HEK293 (cell line): Measurements from ENCODE around the gene CISD2.

Experiments used
- GLI4 ChIP-seq: fragments of 450-650 bp; formaldehyde crosslinking; IDR thresholded peaks from 2 replicates; pipeline ENCODE4 v1.5.1; 2016; ENCODE audit warnings: missing biosample characterization, missing genetic modification characterization
- GLIS1 ChIP-seq: fragments of 450-650 bp; formaldehyde crosslinking; IDR thresholded peaks from 2 replicates; pipeline ENCODE4 v1.5.1; 2016; ENCODE audit warnings: missing biosample characterization, missing genetic modification characterization
- KLF16 ChIP-seq: fragments of 450-650 bp; formaldehyde crosslinking; IDR thresholded peaks from 2 replicates; pipeline ENCODE4 v1.5.1; 2017; ENCODE audit warnings: missing biosample characterization, missing genetic modification characterization
- MZF1 ChIP-seq: fragments of 450-650 bp; formaldehyde crosslinking; IDR thresholded peaks from 2 replicates; pipeline ENCODE4 v1.5.1; 2017; ENCODE audit warnings: missing biosample characterization, missing genetic modification characterization, borderline replicate concordance
- REPIN1 ChIP-seq: fragments of 450-650 bp; formaldehyde crosslinking; IDR thresholded peaks from 2 replicates; pipeline ENCODE4 v1.5.1; 2017; ENCODE audit warnings: missing biosample characterization, missing genetic modification characterization, low read depth
- SCRT1 ChIP-seq: fragments of 450-650 bp; formaldehyde crosslinking; IDR thresholded peaks from 2 replicates; pipeline ENCODE4 v1.5.1; 2016; ENCODE audit warnings: missing biosample characterization, missing genetic modification characterization, borderline replicate concordance
- SP2 ChIP-seq: fragments of 450-650 bp; formaldehyde crosslinking; IDR thresholded peaks from 2 replicates; pipeline ENCODE4 v1.5.1; 2016; ENCODE audit warnings: missing biosample characterization, missing genetic modification characterization
- ZBTB7A ChIP-seq: fragments of 450-650 bp; formaldehyde crosslinking; IDR thresholded peaks from 2 replicates; pipeline ENCODE4 v1.5.1; 2016; ENCODE audit warnings: low read depth, missing biosample characterization, missing genetic modification characterization
- ZNF112 ChIP-seq: fragments of 450-650 bp; formaldehyde crosslinking; IDR thresholded peaks from 2 replicates; pipeline ENCODE4 v1.5.0; 2017; ENCODE audit warnings: missing biosample characterization, missing genetic modification characterization
- ZNF132 ChIP-seq: fragments of 450-650 bp; formaldehyde crosslinking; IDR thresholded peaks from 2 replicates; pipeline ENCODE4 v1.5.1; 2017; ENCODE audit warnings: missing biosample characterization, missing genetic modification characterization, borderline replicate concordance
- ZNF19 ChIP-seq: fragments of 450-650 bp; formaldehyde crosslinking; IDR thresholded peaks from 2 replicates; pipeline ENCODE4; 2016; ENCODE audit warnings: missing biosample characterization, missing genetic modification characterization, low read depth
- ZNF211 ChIP-seq: fragments of 450-650 bp; formaldehyde crosslinking; IDR thresholded peaks from 2 replicates; pipeline ENCODE4 v1.5.1; 2016; ENCODE audit warnings: low read depth, missing biosample characterization, missing genetic modification characterization
- ZNF366 ChIP-seq: fragments of 450-650 bp; formaldehyde crosslinking; conservative IDR thresholded peaks from 2 replicates; pipeline ENCODE4 v1.5.1; 2016; ENCODE audit warnings: missing biosample characterization, missing genetic modification characterization
- ZNF548 ChIP-seq: fragments of 450-650 bp; formaldehyde crosslinking; IDR thresholded peaks from 2 replicates; pipeline ENCODE4 v1.5.1; 2016; ENCODE audit warnings: missing biosample characterization, missing genetic modification characterization
- ZNF549 ChIP-seq: fragments of 450-650 bp; IDR thresholded peaks from 2 replicates; pipeline ENCODE4 v1.5.1; 2018; ENCODE audit warnings: missing biosample characterization, missing genetic modification characterization, mild to moderate bottlenecking, inconsistent platforms, moderate library complexity
- ZNF654 ChIP-seq: fragments of 450-650 bp; formaldehyde crosslinking; IDR thresholded peaks from 2 replicates; pipeline ENCODE4 v1.5.1; 2016; ENCODE audit warnings: low read depth, missing biosample characterization, missing genetic modification characterization
- ZNF830 ChIP-seq: fragments of 450-650 bp; IDR thresholded peaks from 2 replicates; pipeline ENCODE4 v1.5.0; 2018; ENCODE audit warnings: missing biosample characterization, missing genetic modification characterization, low read depth, mild to moderate bottlenecking, moderate library complexity
- ZSCAN16 ChIP-seq: fragments of 450-650 bp; formaldehyde crosslinking; IDR thresholded peaks from 2 replicates; pipeline ENCODE4 v1.5.1; 2016; ENCODE audit warnings: missing biosample characterization, missing genetic modification characterization
- ZXDB ChIP-seq: fragments of 450-650 bp; formaldehyde crosslinking; IDR thresholded peaks from 2 replicates; pipeline ENCODE4 v1.5.1; 2016; ENCODE audit warnings: missing biosample characterization, missing genetic modification characterization
- TF ChIP-seq, protein P1 (sequence below): fragments of 450-650 bp; formaldehyde crosslinking; conservative IDR thresholded peaks from 2 replicates; pipeline ENCODE4 v1.5.1; 2016; ENCODE audit warnings: low read depth, missing biosample characterization, missing genetic modification characterization
- TF ChIP-seq, protein P2 (sequence below): fragments of 450-650 bp; formaldehyde crosslinking; IDR thresholded peaks from 2 replicates; pipeline ENCODE4 v1.5.0; 2017; ENCODE audit warnings: missing biosample characterization, missing genetic modification characterization, borderline replicate concordance
- TF ChIP-seq, protein P3 (sequence below): sonication (generic); formaldehyde crosslinking; IDR thresholded peaks from 2 replicates; pipeline ENCODE4 v1.8.1; 2022; ENCODE audit warnings: mild to moderate bottlenecking, moderate library complexity, missing genetic modification reagents
- TF ChIP-seq, protein P4 (sequence below): fragments of 450-650 bp; formaldehyde crosslinking; IDR thresholded peaks from 2 replicates; pipeline ENCODE4 v1.5.1; 2016; ENCODE audit warnings: missing biosample characterization, missing genetic modification characterization
- TF ChIP-seq, protein P5 (sequence below): fragments of 450-650 bp; formaldehyde crosslinking; IDR thresholded peaks from 2 replicates; pipeline ENCODE4 v1.5.1; 2016; ENCODE audit warnings: missing biosample characterization, missing genetic modification characterization
- TF ChIP-seq, protein P6 (sequence below): fragments of 450-650 bp; formaldehyde crosslinking; IDR thresholded peaks from 2 replicates; pipeline ENCODE4 v1.5.1; 2016; ENCODE audit warnings: missing biosample characterization, missing genetic modification characterization

Gene CISD2

DNA sequence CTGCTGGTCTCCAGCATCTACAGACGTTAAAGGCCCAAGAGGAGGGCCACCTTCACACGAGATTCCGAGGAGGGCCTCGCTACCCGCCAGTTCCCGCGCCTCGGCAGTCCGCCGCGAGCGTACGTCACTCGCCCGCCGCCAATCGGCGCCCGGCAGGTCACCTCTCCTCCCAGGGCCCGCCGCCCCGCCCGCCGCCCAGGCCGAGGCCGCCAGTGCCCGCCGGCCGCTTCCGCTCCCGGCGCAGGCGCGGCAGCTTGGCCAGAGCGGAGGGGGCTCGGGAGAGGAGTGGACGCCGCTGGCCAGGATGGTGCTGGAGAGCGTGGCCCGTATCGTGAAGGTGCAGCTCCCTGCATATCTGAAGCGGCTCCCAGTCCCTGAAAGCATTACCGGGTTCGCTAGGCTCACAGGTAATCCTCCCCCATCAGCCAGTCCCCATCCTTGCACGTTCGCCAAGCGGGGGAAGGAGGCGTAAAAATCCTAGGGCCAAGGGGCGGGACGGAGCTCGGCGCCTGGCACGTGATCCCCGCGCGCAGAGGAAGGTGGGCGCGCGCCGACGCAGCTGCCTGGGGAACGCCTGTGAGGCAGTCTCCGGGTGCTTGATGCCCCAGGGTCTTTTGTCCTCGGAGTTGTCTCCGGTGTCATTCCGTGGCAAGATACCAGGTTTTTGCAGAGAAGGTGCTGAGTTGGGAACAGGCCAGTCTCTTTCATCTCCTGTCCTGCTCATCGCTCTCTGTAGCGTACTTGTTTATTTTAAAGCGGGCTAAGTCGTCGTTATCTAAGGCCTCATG is at the start of gene CISD2 (continued):
- TF ChIP-seq, protein P1, sequence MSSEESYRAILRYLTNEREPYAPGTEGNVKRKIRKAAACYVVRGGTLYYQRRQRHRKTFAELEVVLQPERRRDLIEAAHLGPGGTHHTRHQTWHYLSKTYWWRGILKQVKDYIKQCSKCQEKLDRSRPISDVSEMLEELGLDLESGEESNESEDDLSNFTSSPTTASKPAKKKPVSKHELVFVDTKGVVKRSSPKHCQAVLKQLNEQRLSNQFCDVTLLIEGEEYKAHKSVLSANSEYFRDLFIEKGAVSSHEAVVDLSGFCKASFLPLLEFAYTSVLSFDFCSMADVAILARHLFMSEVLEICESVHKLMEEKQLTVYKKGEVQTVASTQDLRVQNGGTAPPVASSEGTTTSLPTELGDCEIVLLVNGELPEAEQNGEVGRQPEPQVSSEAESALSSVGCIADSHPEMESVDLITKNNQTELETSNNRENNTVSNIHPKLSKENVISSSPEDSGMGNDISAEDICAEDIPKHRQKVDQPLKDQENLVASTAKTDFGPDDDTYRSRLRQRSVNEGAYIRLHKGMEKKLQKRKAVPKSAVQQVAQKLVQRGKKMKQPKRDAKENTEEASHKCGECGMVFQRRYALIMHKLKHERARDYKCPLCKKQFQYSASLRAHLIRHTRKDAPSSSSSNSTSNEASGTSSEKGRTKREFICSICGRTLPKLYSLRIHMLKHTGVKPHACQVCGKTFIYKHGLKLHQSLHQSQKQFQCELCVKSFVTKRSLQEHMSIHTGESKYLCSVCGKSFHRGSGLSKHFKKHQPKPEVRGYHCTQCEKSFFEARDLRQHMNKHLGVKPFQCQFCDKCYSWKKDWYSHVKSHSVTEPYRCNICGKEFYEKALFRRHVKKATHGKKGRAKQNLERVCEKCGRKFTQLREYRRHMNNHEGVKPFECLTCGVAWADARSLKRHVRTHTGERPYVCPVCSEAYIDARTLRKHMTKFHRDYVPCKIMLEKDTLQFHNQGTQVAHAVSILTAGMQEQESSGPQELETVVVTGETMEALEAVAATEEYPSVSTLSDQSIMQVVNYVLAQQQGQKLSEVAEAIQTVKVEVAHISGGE (tag by site-specific recombination), result 0 out of 2 replicates have a peak, but pooled peaks have one; percentile 19
- TF ChIP-seq ZNF654 (tag by site-specific recombination) (no peak), GLIS1 (tag by site-specific recombination) (no peak; the same call in 1 of the 2 replicates), ZNF549 (tag by site-specific recombination) (peak; percentile 64; the same call in 1 of the 2 replicates), SCRT1 (no peak), KLF16 (peak; percentile 64), ZNF830 (tag by site-specific recombination) (no peak), ZNF19 (tag by site-specific recombination) (no peak), ZNF112 (tag by site-specific recombination) (no peak), SP2 (tag by site-specific recombination) (peak; percentile 67), REPIN1 (tag by site-specific recombination) (no peak), GLI4 (tag by site-specific recombination) (no peak), ZXDB (tag by site-specific recombination) (peak; percentile 63), ZNF548 (tag by site-specific recombination) (no peak), ZNF211 (no peak), MZF1 (tag by site-specific recombination) (peak; percentile 46; the same call in 1 of the 2 replicates), ZBTB7A (tag by site-specific recombination) (0 out of 2 replicates have a peak, but pooled peaks have one; percentile 35), ZSCAN16 (tag by site-specific recombination) (no peak), ZNF132 (tag by site-specific recombination) (no peak), ZNF366 (tag by site-specific recombination) (no peak)
- TF ChIP-seq, protein P2, sequence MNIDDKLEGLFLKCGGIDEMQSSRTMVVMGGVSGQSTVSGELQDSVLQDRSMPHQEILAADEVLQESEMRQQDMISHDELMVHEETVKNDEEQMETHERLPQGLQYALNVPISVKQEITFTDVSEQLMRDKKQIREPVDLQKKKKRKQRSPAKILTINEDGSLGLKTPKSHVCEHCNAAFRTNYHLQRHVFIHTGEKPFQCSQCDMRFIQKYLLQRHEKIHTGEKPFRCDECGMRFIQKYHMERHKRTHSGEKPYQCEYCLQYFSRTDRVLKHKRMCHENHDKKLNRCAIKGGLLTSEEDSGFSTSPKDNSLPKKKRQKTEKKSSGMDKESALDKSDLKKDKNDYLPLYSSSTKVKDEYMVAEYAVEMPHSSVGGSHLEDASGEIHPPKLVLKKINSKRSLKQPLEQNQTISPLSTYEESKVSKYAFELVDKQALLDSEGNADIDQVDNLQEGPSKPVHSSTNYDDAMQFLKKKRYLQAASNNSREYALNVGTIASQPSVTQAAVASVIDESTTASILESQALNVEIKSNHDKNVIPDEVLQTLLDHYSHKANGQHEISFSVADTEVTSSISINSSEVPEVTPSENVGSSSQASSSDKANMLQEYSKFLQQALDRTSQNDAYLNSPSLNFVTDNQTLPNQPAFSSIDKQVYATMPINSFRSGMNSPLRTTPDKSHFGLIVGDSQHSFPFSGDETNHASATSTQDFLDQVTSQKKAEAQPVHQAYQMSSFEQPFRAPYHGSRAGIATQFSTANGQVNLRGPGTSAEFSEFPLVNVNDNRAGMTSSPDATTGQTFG (tag by site-specific recombination), result no peak
- TF ChIP-seq, protein P3, sequence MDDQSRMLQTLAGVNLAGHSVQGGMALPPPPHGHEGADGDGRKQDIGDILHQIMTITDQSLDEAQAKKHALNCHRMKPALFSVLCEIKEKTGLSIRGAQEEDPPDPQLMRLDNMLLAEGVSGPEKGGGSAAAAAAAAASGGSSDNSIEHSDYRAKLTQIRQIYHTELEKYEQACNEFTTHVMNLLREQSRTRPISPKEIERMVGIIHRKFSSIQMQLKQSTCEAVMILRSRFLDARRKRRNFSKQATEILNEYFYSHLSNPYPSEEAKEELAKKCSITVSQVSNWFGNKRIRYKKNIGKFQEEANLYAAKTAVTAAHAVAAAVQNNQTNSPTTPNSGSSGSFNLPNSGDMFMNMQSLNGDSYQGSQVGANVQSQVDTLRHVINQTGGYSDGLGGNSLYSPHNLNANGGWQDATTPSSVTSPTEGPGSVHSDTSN (CRISPR knock-in tag), result peak; percentile 41; the same call in 1 of the 2 replicates
- TF ChIP-seq, protein P4, sequence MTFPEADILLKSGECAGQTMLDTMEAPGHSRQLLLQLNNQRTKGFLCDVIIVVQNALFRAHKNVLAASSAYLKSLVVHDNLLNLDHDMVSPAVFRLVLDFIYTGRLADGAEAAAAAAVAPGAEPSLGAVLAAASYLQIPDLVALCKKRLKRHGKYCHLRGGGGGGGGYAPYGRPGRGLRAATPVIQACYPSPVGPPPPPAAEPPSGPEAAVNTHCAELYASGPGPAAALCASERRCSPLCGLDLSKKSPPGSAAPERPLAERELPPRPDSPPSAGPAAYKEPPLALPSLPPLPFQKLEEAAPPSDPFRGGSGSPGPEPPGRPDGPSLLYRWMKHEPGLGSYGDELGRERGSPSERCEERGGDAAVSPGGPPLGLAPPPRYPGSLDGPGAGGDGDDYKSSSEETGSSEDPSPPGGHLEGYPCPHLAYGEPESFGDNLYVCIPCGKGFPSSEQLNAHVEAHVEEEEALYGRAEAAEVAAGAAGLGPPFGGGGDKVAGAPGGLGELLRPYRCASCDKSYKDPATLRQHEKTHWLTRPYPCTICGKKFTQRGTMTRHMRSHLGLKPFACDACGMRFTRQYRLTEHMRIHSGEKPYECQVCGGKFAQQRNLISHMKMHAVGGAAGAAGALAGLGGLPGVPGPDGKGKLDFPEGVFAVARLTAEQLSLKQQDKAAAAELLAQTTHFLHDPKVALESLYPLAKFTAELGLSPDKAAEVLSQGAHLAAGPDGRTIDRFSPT (tag by site-specific recombination), result peak; percentile 71
- TF ChIP-seq, protein P5, sequence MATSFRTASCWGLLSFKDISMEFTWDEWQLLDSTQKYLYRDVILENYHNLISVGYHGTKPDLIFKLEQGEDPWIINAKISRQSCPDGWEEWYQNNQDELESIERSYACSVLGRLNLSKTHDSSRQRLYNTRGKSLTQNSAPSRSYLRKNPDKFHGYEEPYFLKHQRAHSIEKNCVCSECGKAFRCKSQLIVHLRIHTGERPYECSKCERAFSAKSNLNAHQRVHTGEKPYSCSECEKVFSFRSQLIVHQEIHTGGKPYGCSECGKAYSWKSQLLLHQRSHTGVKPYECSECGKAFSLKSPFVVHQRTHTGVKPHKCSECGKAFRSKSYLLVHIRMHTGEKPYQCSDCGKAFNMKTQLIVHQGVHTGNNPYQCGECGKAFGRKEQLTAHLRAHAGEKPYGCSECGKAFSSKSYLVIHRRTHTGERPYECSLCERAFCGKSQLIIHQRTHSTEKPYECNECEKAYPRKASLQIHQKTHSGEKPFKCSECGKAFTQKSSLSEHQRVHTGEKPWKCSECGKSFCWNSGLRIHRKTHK (tag by site-specific recombination), result no peak
- TF ChIP-seq, protein P6, sequence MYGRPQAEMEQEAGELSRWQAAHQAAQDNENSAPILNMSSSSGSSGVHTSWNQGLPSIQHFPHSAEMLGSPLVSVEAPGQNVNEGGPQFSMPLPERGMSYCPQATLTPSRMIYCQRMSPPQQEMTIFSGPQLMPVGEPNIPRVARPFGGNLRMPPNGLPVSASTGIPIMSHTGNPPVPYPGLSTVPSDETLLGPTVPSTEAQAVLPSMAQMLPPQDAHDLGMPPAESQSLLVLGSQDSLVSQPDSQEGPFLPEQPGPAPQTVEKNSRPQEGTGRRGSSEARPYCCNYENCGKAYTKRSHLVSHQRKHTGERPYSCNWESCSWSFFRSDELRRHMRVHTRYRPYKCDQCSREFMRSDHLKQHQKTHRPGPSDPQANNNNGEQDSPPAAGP (tag by site-specific recombination), result no peak
